CD4-positive, alpha-beta T cell (primary cell): ENCODE measurements around the gene KRTAP10-10. TPM values are rescaled to one million over a fixed set of nuclear protein-coding genes. Genes with fewer than 3 reads are reported as not detected.
"Not testable (repeated sequence)": the region's sequence is repeated elsewhere in the genome, so short reads cannot be mapped to it uniquely, and the experiment has no call there.

Source experiments
- ATAC-seq: fragments of 200-7000 bp; cut with Tn5 transposase; one replicate; pipeline ENCODE4 v1.10.0; 2022; ENCODE audit warnings: mild to moderate bottlenecking; ENCODE audit not compliant: poor library complexity
- CTCF ChIA-PET: fragments of 350-600 bp; sonication (Branson Sonifier 250); formaldehyde crosslinking; loops from one replicate; lab custom pipeline; 2021; ENCODE audit warnings: antibody characterized with exemption, inconsistent platforms; lab: Charles Lee
- POLR2A ChIA-PET: fragments of 350-600 bp; sonication (Branson Sonifier 250); formaldehyde crosslinking; loops from one replicate; lab custom pipeline; 2021; ENCODE audit warnings: antibody characterized with exemption, inconsistent platforms; lab: Charles Lee
- DNase-seq, 14 experiments: peaks; one replicate each; pipeline ENCODE4 v3.0.0-alpha.2; 2013 to 2020; ENCODE audit warnings: mixed read lengths in 2 of 14
- H3K27ac ChIP-seq, 2 donors: one replicate each; pipeline versions ENCODE4 v1.5.1 to v1.7.0; 2013; ENCODE audit warnings: low read length in 2 of 2, low read depth in 1 of 2, mild to moderate bottlenecking in 1 of 2
- H3K27me3 ChIP-seq, 2 experiments: 1 replicate in 1 of 2; 2 replicates in 1 of 2; pipeline versions ENCODE4 v1.6.1 to v1.7.0; 2013; ENCODE audit warnings: low read length in 2 of 2, control low read depth in 1 of 2, mild to moderate bottlenecking in 1 of 2, moderate library complexity in 1 of 2; ENCODE audit not compliant: insufficient read depth in 2 of 2, control insufficient read depth in 1 of 2
- H3K36me3 ChIP-seq: one replicate; pipeline ENCODE4 v1.6.1; 2013; ENCODE audit warnings: low read length, control low read depth; ENCODE audit not compliant: insufficient read depth
- H3K4me1 ChIP-seq: one replicate; pipeline ENCODE4 v1.6.1; 2013; ENCODE audit warnings: low read length, control low read depth; ENCODE audit not compliant: insufficient read depth
- H3K4me3 ChIP-seq: one replicate; pipeline ENCODE4 v1.5.1; 2013; ENCODE audit warnings: mild to moderate bottlenecking, low read length, moderate library complexity
- H3K9me3 ChIP-seq, 2 experiments: 1 replicate in 1 of 2; 2 replicates in 1 of 2; pipeline versions ENCODE4 v1.6.1 to v1.7.0; 2013; ENCODE audit warnings: low read length in 2 of 2, mild to moderate bottlenecking in 2 of 2, control low read depth in 1 of 2, moderate library complexity in 1 of 2; ENCODE audit not compliant: control insufficient read depth in 1 of 2, insufficient read depth in 1 of 2
- H3K27ac Mint-ChIP-seq: one replicate; pipeline ENCODE4 v1.8.0; 2020; ENCODE audit warnings: mixed read lengths
- H3K27me3 Mint-ChIP-seq: one replicate; pipeline ENCODE4 v1.8.0; 2021; ENCODE audit warnings: mixed read lengths
- H3K36me3 Mint-ChIP-seq: one replicate; pipeline ENCODE4 v1.8.0; 2021; ENCODE audit warnings: low read depth, mixed read lengths
- H3K4me1 Mint-ChIP-seq: one replicate; pipeline ENCODE4 v1.8.0; 2021; ENCODE audit warnings: low read depth, mixed read lengths
- H3K4me3 Mint-ChIP-seq: one replicate; pipeline ENCODE4 v1.8.0; 2020; ENCODE audit warnings: mild to moderate bottlenecking, mixed read lengths
- H3K9me3 Mint-ChIP-seq: one replicate; pipeline ENCODE4 v1.8.0; 2020; ENCODE audit warnings: mixed read lengths
- CTCF ChIP-seq: fragments of 200-600 bp; IDR thresholded peaks from one replicate; pipeline ENCODE4 v1.8.0; 2022; ENCODE audit warnings: antibody characterized with exemption, mild to moderate bottlenecking
- intact Hi-C, 2 experiments: fragments of 100-400 bp; cut with DNase I in 1 of 2; cut with micrococcal nuclease in 1 of 2; formaldehyde crosslinking; loops; one replicate each; pipeline versions ENCODE4 v1.15.1 to v1.9.0; 2023 to 2025; cut with DNase I, micrococcal nuclease
- total RNA-seq, 174 experiments: library from RNA in 2 of 174; stranded (reverse) in 2 of 174; gene quantifications; one replicate each; pipeline ENCODE4 v1.2.3 and lab custom pipeline; 2021 to 2026

Gene KRTAP10-10
- total RNA-seq, 2 experiments from 2014 or later: not detected

- CTCF ChIA-PET: no interaction called here
- POLR2A ChIA-PET: no interaction called here
- H3K4me1 Mint-ChIP-seq: no peaks in the 10 kb centered on the region
- H3K9me3 Mint-ChIP-seq: peaks cover 10% of the 10 kb centered on the region
- no peak overlapping the region for H3K4me3 Mint-ChIP-seq
- H3K4me1 ChIP-seq: no peaks in the 10 kb centered on the region
- DNase-seq: no peak
- no peak overlapping the region for H3K27ac ChIP-seq
- peaks cover 0 to 2% of the 10 kb centered on the region in 2 experiments for H3K27me3 ChIP-seq
- H3K36me3 Mint-ChIP-seq: peaks cover 5% of the 10 kb centered on the region
- no peak overlapping the region for H3K27ac Mint-ChIP-seq
- peaks cover 21 to 22% of the 10 kb centered on the region in 2 experiments for H3K9me3 ChIP-seq
- TF ChIP-seq CTCF: no peak
- H3K4me3 ChIP-seq: no peak overlapping the region
- H3K27me3 Mint-ChIP-seq: no peaks in the 10 kb centered on the region
- intact Hi-C loops: no loop called here
- H3K36me3 ChIP-seq: no peaks in the 10 kb centered on the region
- ATAC-seq: no peak
These were observed 6.7 kb downstream of the KRTAP10-10 start for GRCh38 chr21:44643741-44644310.

GRCh38 chr21:44644878-44645277 lies 7.7 kb downstream of the KRTAP10-10 start:
- Histone ChIP-seq H3K27ac (no peak overlapping the region), H3K4me3 (no peak overlapping the region), H3K36me3 (no peaks in the 10 kb centered on the region), H3K27me3 (no peaks in the 10 kb centered on the region), H3K9me3 (peaks cover 18 to 21% of the 10 kb centered on the region in 2 experiments), H3K4me1 (no peaks in the 10 kb centered on the region)
- Mint-ChIP-seq H3K27me3 (no peaks in the 10 kb centered on the region), H3K27ac (no peak overlapping the region), H3K9me3 (peaks cover 10% of the 10 kb centered on the region), H3K4me3 (no peak overlapping the region), H3K36me3 (peaks cover 5% of the 10 kb centered on the region), H3K4me1 (no peaks in the 10 kb centered on the region)
- no peak for ATAC-seq
- CTCF ChIA-PET: no interaction called here
- intact Hi-C loops: no loop called here
- POLR2A ChIA-PET: interaction anchor here (1.2 kb wide), 1 partner anchor 13 kb away, joined by 4 read pairs; the partner anchor contains the start of gene KRTAP12-3
- no peak for DNase-seq
- no peak for TF ChIP-seq CTCF

GRCh38 chr21:44646366-44647221 lies 9.4 kb downstream of the KRTAP10-10 start, which contains the start of gene KRTAP10-11:
Gene KRTAP10-11 (plus strand): TSS chr21:44646414. CDS start chr21:44646459, 45 bp downstream.
- H3K9me3 Mint-ChIP-seq: peaks cover 10% of the 10 kb centered on the region
- CTCF ChIA-PET, H3K4me3 Mint-ChIP-seq, H3K4me1 Mint-ChIP-seq, ATAC-seq, H3K4me1 ChIP-seq, H3K27ac ChIP-seq, H3K27me3 ChIP-seq, H3K27ac Mint-ChIP-seq, H3K4me3 ChIP-seq, H3K27me3 Mint-ChIP-seq, H3K36me3 Mint-ChIP-seq, intact Hi-C loops, H3K36me3 ChIP-seq: not testable (repeated sequence)
- peak in 1 of 14 experiments; percentile 11 for DNase-seq
- POLR2A ChIA-PET: interaction anchor here (1.2 kb wide), 1 partner anchor 11 kb away, joined by 6 read pairs; the partner anchor contains the start of gene KRTAP12-3
- H3K9me3 ChIP-seq: peaks cover 13 to 16% of the 10 kb centered on the region in 2 experiments
